ENCODE results near the gene TMEM132C. TPM values are rescaled to one million over a fixed set of nuclear protein-coding genes. Genes with fewer than 3 reads are reported as not detected.

The TMEM132C gene
- total RNA-seq, 1 experiment from 2014 or later: not detected

DNA sequence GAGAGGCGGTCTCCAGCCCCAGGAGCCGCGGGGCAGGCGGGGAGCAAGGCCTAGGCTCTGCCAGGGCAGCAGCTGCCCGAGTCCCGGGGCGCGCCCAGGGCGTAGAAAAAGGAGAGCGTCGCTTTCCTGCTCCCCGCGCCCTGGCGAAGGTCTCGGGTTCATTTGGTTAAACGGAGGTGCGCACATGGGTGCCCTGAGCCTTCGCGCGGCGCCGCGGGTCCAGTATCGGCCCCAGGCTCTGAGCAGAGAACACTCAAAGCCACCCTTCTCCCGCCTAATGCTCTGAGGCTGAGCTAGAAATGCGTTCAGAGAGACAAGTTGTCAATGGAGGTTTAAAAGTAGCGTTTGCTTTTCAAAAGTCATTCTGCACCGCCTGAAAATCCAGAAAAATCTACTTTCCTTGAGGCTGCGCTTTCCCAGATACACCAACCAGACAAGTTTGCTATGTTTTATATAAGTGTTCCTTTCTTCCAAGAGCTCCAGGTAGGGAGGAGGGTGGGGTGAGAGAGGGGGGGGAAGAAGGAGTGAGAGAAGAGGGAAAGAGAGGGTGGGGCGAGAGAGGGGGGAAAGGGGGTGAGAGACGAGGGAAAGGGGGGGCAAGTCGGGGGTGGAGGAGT is 1.5 kb downstream of the TMEM132C start:
- DNase-seq (ENCODE audit: low read depth, low spot score): no peak
- in situ Hi-C loops (cut with HindIII; ENCODE audit: low pct_unique_long_range_greater_than_20kb, low sequenced_read_pairs): no loop called here

GRCh38 chr12:128269181-128269591 is 2.2 kb downstream of the TMEM132C start:
- in situ Hi-C loops (cut with HindIII; ENCODE audit: low pct_unique_long_range_greater_than_20kb, low sequenced_read_pairs): no loop called here

GRCh38 chr12:128276471-128276870 is 9.5 kb downstream of the TMEM132C start:
- in situ Hi-C loops (cut with HindIII; ENCODE audit: low pct_unique_long_range_greater_than_20kb, low sequenced_read_pairs): no loop called here
- DNase-seq (ENCODE audit: low read depth, low spot score): no peak

More at GRCh38 chr12:128269181-128269591, 2.2 kb downstream of the TMEM132C start:
- DNase-seq (ENCODE audit: low read depth, low spot score): no peak

- no peak for DNase-seq (ENCODE audit: low read depth, low spot score)
- in situ Hi-C loops (cut with HindIII; ENCODE audit: low pct_unique_long_range_greater_than_20kb, low sequenced_read_pairs): no loop called here
Observed at GRCh38 chr12:128286970-128287369, 20.0 kb downstream of the TMEM132C start.

- in situ Hi-C loops (cut with HindIII; ENCODE audit: low pct_unique_long_range_greater_than_20kb, low sequenced_read_pairs): no loop called here
- no peak for DNase-seq (ENCODE audit: low read depth, low spot score)
Observed at GRCh38 chr12:128288357-128288756, 21.4 kb downstream of the TMEM132C start.

DNA sequence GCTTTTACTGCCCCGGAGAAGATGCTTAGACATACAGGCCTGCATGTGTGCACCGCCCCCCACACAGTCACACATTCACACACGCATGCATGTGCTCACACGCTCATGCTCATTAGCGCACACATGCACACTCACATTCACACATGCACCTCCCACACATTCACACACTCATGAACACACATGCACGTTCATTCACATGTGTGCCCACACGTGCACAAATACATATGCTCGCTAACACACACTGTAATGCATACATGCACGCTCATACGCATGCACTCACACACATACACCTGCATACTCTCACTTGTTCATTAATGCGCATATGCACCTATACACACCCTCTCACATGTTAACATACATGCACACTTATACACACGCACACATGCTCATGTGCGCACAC is 21.9 kb downstream of the TMEM132C start:
- DNase-seq (ENCODE audit: low read depth, low spot score): no peak
- in situ Hi-C loops (cut with HindIII; ENCODE audit: low pct_unique_long_range_greater_than_20kb, low sequenced_read_pairs): no loop called here

DNA sequence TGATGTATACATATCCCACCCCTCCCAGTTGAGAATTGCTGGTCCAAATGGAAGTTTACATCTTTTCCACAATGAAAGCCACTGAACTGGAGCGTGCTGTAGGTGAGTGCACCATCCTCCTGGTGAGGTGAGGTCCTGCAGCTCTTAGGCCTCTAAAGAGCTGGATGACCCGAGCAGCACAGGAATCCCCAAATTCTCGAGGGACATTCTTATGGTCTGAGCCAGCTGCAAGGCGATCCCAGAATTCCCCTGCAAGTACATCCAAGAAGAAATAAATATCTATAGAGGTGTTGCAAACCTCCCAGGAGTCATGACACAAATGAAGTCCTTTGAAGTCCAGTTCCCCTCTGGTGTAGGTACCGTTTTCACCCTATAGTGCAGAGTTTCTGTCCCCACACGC is 24.0 kb downstream of the TMEM132C start:
- no peak for DNase-seq (ENCODE audit: low read depth, low spot score)
- in situ Hi-C loops (cut with HindIII; ENCODE audit: low pct_unique_long_range_greater_than_20kb, low sequenced_read_pairs): no loop called here

GRCh38 chr12:128298091-128298748 is 31.2 kb downstream of the TMEM132C start:
- DNase-seq (ENCODE audit: low read depth, low spot score): no peak
- in situ Hi-C loops (cut with HindIII; ENCODE audit: low pct_unique_long_range_greater_than_20kb, low sequenced_read_pairs): no loop called here

GRCh38 chr12:128305336-128305892 is 38.4 kb downstream of the TMEM132C start:
- in situ Hi-C loops (cut with HindIII; ENCODE audit: low pct_unique_long_range_greater_than_20kb, low sequenced_read_pairs): no loop called here
- DNase-seq (ENCODE audit: low read depth, low spot score): no peak

DNA sequence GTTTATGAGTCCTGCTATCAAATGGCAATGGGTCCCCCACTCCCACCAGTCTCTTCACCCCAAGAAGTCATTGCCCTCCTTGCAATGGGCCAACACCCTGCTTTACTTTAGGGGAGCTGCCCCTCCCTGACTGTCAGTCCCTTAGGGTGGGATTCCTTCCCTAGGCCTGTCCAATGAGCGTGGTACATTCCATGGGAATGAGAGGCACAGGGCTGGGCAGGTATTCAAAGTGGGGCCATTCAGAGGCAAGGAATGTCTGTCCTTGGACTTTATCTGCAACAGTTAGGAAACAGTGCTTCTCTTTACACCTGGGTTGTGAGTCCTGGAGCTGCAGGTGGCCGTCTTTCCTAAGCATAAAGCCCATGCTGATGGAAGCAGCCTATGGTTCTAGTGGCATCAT is 40.8 kb downstream of the TMEM132C start:
- in situ Hi-C loops (cut with HindIII; ENCODE audit: low pct_unique_long_range_greater_than_20kb, low sequenced_read_pairs): no loop called here
- DNase-seq (ENCODE audit: low read depth, low spot score): no peak

DNA sequence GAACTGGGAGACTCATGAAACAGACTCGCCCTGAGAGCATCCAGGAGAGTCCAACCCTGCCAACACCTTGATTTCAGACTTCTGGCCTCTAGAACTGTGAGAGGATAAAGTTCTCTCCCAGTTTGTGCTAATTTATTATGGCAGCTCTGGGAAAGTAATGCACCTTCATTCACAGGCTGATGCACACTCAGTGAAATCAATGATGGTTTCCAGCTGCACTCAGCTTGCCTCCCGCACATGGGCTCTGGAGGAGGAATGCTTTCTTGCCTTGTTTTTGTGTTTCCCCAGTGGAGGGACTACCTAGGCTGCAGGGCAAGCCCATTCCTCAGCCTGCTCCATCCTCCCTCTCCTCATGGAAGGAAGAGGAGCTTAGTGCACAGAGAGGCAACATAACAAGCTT is 45.7 kb downstream of the TMEM132C start:
- no peak for DNase-seq (ENCODE audit: low read depth, low spot score)
- in situ Hi-C loops (cut with HindIII; ENCODE audit: low pct_unique_long_range_greater_than_20kb, low sequenced_read_pairs): no loop called here

DNA sequence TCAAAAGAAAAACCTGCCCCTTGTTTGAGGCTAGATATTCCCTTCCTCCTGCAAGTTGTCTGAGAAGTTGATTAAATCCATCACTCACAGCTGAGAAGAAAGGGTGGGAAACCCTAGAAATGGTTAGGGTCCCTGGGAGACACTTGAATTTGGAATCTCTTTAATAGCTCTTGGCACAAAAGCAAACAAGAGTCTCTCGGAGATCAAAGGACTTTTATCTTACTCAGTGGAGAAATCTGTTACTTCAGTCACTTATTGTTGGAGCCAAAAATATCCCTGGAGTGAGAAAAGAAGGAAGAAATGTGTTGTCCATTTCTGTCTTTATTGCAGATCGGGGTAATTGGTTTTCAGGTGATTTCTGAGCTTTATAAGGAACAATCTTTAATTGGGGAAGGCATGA is 47.0 kb downstream of the TMEM132C start:
- no peak for DNase-seq (ENCODE audit: low read depth, low spot score)
- in situ Hi-C loops (cut with HindIII; ENCODE audit: low pct_unique_long_range_greater_than_20kb, low sequenced_read_pairs): no loop called here

- in situ Hi-C loops (cut with HindIII; ENCODE audit: low pct_unique_long_range_greater_than_20kb, low sequenced_read_pairs): no loop called here
- DNase-seq (ENCODE audit: low read depth, low spot score): no peak
Observed at GRCh38 chr12:128314611-128315010, 47.6 kb downstream of the TMEM132C start.

- in situ Hi-C loops (cut with HindIII; ENCODE audit: low pct_unique_long_range_greater_than_20kb, low sequenced_read_pairs): no loop called here
- DNase-seq (ENCODE audit: low read depth, low spot score): no peak
Observed at GRCh38 chr12:128316078-128316477, 49.1 kb downstream of the TMEM132C start.

- in situ Hi-C loops (cut with HindIII; ENCODE audit: low pct_unique_long_range_greater_than_20kb, low sequenced_read_pairs): no loop called here
Observed at GRCh38 chr12:128316973-128317526, 50.1 kb downstream of the TMEM132C start.

DNA sequence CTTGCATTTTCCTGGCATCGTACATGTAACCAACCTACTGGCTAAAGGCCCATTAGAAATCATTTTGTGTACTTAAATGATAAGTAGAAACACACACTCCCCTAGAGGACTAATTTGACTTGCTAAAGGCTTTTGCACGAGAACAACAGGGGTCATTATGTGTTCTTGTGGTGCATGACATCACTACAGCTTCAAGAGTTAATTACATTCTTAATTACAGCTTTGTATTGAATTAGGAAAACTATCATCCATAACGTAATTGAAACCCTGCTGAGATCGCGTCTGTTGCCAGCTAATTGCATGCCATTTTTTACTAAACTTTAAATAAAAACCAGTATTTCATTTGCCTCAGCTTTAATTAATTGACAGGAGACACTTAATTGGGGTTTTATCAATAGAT is 51.4 kb downstream of the TMEM132C start:
- no peak for DNase-seq (ENCODE audit: low read depth, low spot score)
- in situ Hi-C loops (cut with HindIII; ENCODE audit: low pct_unique_long_range_greater_than_20kb, low sequenced_read_pairs): no loop called here

More at GRCh38 chr12:128316973-128317526, 50.1 kb downstream of the TMEM132C start:
- peak; percentile 12 for DNase-seq (ENCODE audit: low read depth, low spot score)

- in situ Hi-C loops (cut with HindIII; ENCODE audit: low pct_unique_long_range_greater_than_20kb, low sequenced_read_pairs): no loop called here
- DNase-seq (ENCODE audit: low read depth, low spot score): no peak
Observed at GRCh38 chr12:128318946-128319345, 52.0 kb downstream of the TMEM132C start.

DNA sequence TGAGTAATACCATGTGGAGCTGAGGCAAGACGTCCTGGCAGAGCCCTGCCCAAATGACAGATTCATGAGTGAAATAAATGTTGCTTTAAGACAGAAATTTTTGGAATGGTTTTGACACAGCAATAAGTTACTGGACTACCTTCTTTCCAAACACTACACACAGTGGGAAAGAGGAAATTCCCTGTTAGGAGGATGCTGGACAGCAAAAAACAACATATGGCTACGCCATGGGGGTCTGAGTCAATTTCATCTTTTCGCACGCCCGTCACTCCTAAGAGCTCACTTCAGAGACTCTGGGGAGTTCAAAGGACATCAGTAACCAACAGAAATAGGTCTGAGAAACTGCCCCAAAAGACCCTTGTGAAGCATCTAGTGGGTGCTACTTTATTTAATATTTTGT is 55.4 kb downstream of the TMEM132C start:
- no peak for DNase-seq (ENCODE audit: low read depth, low spot score)
- in situ Hi-C loops (cut with HindIII; ENCODE audit: low pct_unique_long_range_greater_than_20kb, low sequenced_read_pairs): no loop called here
